ENCODE data around the gene DTD1.

Gene DTD1, protein sequence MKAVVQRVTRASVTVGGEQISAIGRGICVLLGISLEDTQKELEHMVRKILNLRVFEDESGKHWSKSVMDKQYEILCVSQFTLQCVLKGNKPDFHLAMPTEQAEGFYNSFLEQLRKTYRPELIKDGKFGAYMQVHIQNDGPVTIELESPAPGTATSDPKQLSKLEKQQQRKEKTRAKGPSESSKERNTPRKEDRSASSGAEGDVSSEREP

DNA sequence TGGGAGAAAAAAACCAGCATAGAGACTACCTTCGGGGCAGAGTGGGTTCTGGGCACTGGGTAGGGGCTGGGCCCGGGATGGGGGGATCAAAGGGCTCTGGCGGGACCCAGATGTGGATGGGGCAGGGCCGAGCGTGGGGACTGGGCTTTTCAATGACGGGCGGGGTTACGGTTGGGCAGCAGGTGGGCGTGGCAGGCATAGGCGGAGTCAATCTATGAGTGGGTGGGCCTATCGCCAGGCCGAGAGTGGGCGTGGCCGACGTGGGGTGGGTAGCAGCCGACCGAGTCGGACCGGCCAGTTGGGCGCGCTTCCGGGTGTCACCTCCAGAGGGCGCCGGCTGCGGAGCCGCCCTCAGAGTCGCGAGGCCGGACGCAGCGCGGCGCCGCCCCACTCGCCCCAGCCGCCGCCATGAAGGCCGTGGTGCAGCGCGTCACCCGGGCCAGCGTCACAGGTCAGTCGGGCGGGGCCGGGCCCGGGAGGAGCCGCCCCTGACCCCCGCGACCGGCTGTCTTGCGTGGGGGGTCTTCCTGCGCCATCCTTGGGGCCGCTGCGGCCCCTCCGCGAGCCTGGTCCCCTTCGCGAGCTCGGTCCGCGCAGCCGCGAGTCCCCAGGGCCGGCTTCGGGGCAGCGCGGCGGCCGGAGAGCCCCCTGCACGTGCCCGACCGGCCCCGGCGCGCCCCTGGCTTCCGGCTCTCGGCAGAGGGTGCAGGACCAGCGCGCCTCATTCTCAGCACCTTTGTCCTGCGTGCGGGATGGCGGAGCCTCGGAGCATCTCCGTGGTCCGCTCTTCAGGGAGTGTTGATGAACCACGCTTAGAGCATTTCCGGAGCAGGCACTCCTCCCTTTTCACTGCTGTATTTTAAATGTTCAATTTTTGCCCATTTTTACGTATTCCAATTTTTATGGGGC, at the start of gene DTD1:
Gene DTD1, plus strand, starts transcription at position 390 of the 909 bp plus-strand sequence. Its CDS starts 19 bp downstream, at position 409.
- peak; percentile 91 to 92 for DNase-seq (ENCODE audit: low read depth in 2 of 2)

DNA sequence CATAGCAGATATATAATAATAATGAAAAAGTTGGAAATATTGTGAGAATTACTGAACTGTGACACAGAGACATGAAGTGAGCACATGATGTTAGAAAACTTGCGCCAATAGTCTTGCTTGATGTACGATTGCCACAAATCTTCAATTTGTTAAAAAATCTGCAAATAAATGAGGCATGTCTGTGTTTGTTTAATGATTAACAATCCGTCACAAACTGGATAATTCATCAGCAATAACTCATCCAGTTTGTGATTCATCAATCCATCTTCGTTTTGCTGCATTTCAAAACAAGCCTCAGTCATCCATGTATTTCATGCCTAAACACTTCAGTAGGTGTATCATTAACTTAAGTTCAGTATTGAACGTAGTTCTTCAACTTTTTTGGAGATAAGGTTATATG, 46.1 kb upstream of the DTD1 start:
- no peak for DNase-seq (ENCODE audit: low read depth in 2 of 2)

DNA sequence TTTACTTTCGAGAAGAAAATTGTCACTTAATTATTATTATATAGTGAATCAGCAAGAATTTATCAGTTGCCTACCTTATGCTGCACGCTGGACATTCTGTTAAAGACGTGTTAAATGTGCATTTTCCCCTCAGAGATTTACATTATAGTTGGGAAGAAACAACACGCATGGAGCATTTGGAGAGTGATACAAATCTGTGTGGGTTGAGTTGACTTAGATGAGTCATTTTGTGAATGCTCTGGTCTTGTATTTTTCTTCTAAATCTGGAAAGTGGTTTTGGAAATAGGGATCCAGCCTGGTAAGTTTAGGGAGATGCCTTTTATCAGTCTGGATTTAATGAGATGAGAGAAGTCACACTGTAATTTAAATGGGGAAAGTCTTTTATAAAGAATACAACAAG, 44.6 kb upstream of the DTD1 start:
- no peak for DNase-seq (ENCODE audit: low read depth in 2 of 2)

DNA sequence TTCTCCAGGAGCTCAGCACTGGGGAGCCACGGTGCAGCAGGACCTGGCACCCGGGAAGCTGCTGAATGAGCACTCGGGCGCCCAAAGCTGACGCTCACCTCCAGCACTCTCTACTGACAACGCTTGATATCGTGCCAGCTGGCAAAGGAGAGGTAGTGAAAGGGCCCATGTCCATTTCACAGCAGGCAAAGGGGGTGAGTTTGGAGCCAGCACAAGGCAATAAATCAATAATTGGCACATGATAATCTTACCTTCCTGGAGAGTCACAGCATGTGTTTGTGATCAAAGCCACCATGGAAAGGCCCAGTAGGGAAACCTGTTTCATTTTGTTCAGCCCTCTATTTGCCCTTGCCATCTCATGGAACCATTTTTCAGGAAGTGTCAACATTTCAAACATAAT, 43.9 kb upstream of the DTD1 start:
- no peak for DNase-seq (ENCODE audit: low read depth in 2 of 2)

DNA sequence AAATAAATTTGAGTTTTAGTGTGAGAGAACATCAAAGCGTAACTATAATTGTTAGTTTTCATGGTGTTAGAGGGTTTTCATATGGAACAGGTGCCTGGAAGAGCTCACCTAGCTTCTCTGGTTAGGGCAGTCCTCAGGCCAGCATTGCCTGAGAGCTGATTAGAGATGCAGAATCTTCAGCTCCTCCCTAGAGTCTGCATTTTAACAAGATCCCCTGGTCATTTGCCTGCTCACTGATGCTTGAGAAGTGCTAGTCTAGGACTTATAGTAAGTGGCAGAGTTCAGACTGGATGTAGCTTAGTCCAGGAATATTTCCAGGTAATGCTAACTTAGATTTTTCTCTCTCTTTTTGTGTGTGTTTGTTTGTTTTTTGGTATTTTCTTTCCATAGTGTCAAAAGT, 42.3 kb upstream of the DTD1 start:
- DNase-seq (ENCODE audit: low read depth in 2 of 2), result no peak

DNA sequence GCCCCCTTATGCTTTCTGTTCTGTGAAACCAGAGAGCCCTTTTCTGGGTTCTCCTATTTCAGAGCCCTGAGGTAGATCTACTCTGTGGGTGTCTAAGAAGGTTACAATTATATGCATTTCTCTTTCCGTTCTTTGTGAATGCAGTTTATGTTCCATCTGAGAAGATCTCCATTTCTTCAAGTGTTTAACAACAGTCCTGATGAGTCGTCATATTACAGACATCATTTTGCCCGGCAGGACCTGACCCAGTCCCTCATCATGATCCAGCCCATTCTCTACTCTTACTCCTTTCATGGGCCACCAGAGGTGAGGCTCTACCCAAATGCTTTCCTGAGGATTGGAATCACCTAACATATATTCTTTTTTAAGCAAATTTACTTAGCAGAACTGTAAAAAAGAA, 39.4 kb upstream of the DTD1 start:
- DNase-seq (ENCODE audit: low read depth in 2 of 2), result no peak

DNA sequence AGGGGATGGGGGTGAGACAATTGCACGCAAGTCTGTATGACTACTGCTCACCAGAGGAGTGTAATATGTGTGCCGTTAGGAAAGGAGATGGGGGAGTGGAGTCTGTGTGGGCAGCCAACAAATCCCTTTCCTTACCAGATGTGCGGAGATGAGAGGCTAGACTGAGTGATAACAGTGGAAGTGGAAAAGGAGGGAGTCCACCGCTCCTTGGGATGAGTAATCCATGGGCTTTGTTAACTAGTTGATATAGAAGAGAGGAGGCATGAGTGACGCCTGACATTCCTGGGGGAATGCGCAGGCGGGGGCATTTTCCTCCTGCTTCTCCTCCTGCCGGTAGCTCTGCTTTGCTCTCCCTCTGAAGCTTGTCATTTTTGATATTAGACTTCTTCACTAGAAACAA, 34.1 kb upstream of the DTD1 start:
- no peak for DNase-seq (ENCODE audit: low read depth in 2 of 2)

DNA sequence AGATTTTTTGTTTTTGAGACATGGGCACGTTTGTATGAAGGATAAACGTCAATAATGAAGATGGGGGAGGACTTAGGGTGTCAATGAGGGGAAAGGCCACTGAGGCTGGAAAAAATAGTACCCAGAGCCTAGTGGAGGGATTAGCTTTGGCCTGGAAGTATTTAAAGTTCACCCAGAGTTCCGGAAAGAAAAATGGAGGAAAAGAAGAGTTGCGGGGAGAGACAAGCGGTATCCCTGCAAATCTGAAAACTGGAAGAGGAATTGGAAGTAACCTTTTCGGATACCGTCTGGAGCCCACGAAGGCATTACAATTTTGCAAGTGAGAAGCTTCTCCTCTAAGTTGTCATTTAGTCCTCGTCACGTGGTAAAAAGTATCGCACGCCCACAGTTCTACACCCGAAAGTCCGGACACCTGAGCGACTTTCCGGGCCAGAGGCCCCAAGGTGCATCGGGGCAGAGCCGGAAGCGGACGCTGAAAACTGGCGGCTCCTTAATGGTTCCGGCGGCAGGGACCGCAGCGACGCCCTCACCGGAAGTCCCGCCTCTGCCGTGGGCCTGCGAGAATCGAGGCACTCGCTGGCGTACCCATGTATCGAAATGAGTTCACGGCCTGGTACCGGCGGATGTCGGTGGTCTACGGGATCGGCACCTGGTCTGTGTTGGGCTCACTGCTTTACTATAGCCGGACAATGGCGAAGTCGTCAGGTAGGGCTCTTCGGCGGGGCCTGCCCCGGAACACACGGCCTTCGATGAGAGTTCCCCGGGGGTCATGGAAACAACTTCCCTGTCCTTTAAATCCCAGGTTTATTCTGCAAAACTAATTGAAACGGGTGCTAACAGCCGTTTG, 20.7 kb upstream of the DTD1 start, which contains the start of gene SMIM26:
Gene SMIM26, plus strand, starts transcription at position 541 of the 847 bp plus-strand sequence. Its CDS starts 47 bp downstream, at position 588.
- DNase-seq (ENCODE audit: low read depth in 2 of 2), result peak; percentile 89 to 93

DNA sequence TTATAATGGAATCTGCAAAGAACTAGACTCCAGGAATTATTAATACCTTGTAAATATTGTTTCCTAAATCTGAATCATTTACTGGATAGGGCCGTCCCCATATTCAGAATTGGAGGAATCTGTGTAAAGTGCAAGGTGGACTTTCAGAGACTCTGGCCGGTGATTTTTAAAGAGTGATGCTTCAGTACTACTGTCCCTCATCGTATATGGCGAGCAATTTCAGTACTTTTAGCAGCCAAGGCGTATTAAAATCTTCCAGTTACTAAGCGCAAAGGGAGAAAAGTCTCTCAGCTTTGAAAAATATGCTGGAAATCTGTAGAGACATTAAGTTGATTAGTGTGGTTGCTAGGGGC, 20.1 kb upstream of the DTD1 start:
- no peak for DNase-seq (ENCODE audit: low read depth in 2 of 2)

DNA sequence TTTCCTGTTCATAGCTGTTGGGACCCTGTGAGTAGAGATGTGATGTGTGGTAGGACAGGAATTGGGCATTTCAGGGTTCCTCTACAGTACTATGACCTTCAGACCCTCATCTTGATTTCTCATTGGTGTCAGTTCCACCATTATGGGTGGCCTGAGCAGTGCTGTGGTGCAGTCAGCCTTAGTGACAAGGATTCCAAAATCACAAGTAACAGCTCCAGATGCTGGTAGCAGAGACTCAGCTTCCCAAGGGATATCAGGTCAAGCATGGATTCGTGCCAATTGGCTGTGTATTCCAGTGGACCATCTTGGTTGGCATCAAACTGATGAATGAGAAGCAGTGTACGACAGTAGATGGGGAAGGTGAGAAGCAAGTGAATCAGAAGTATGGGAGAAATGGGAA, 16.8 kb upstream of the DTD1 start:
- no peak for DNase-seq (ENCODE audit: low read depth in 2 of 2)

DNA sequence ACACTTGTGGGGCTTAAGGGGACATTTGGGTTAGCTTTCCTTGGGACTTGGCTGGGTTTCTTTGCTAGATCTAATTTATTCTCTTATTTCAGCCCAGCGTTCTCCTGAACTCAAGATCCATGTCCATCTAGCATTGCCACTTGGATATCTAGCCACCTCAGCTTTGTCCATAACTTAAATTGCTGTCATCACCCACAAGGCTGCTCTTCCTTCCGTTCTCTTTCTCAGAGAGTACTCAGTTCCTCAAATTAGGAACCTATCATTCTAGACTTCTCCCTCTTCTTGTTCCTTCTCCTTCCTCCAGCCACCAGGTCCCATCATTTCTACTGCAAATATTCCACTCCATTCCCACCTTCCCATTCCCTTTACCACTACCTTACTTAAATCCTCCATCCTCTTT, 16.3 kb upstream of the DTD1 start:
- no peak for DNase-seq (ENCODE audit: low read depth in 2 of 2)

DNA sequence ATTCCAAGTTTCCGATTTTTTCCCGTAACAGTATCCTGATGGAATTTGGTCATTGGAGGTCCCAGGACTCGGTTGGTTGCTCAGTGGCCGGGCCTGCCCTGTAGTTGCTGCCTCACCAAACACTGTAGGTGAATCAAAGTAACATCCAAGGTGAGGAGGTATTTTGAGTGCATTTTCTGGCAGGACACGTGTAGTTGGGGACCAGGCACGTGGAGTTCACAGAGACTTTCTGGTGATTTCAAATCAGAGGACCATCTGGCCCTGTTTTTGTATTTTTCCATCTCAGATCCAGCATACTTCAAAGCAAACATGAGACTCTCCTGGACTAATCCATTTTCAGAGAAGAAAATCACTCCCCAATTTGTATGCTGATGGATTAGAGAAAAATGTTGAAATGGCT, 9.9 kb upstream of the DTD1 start:
- no peak for DNase-seq (ENCODE audit: low read depth in 2 of 2)

DNA sequence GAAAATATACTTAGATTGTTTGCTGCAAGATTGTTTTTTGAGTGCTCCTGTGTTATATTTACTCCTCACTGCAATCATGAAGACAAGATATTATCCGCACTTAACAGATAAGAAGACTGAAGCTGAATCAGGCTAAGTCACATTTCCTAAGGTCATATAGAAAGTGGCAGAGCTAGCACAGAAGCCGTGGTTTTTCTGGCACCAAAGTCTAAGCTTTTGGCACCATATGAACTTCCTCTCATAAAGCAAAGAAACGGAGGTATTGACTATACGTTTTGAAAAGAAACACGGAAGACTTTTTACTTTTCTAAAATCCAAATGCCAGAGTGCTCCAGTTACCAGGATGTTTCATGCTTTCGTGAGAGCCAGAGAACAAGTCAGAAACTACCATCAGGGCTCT, 9.3 kb upstream of the DTD1 start:
- DNase-seq (ENCODE audit: low read depth in 2 of 2), result no peak

DNA sequence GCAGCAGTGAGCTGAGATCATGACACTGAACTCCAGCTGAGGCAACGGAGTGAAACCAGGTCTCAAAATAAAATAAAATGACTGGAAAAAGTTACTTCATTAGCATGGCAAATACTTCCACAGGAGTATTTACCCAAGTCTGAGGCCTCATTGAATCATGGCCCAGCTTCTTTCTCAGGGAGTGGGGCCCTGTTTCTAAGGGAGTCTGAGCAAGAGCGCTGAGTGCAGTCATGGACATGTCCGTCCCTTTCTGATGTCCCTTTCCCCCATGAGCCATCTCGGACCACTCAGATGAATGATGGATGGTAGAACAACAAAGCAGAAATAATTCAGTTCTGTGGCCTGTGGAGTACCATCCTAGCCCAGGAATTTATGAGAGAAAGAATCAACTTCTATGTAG, 7.8 kb upstream of the DTD1 start:
- DNase-seq (ENCODE audit: low read depth in 2 of 2), result no peak

DNA sequence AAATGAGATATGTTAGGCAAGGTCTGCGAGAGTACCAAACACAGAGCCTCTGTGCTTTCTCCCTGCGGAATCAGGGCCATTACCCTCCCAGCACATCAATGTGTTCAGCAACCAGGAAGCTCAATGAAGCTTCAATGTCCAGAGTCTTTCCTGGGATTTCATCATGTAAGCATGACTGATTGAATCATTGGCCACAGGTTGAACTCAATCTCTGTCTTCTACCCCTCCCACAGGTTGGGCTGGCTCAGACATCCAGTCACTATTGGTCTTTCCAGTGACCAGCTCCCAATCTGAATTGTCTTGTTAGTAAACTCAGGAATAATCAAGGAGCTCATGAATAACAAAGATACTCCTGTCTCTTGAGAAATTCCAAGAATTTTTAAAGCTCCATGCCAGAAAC, 2.7 kb upstream of the DTD1 start:
- DNase-seq (ENCODE audit: low read depth in 2 of 2), result no peak

DNA sequence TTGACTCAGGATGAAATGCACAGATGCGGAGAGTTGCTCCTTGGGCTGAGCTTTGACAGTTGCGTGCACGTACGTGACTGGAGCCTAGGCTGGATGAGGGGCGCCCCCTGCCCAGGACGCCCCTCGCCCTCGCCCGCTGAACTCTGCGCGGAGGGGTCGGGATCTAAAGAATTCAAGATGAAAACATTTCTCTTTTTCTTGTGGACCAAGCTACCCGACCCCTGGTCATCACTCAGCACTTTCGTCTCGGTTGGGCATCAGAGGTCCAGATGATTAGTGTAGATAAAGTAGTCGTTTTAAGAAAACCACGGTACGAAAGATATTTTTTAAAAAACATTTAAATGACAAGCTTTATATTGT, 700 bp downstream of the DTD1 start:
- DNase-seq (ENCODE audit: low read depth in 2 of 2), result no peak

DNA sequence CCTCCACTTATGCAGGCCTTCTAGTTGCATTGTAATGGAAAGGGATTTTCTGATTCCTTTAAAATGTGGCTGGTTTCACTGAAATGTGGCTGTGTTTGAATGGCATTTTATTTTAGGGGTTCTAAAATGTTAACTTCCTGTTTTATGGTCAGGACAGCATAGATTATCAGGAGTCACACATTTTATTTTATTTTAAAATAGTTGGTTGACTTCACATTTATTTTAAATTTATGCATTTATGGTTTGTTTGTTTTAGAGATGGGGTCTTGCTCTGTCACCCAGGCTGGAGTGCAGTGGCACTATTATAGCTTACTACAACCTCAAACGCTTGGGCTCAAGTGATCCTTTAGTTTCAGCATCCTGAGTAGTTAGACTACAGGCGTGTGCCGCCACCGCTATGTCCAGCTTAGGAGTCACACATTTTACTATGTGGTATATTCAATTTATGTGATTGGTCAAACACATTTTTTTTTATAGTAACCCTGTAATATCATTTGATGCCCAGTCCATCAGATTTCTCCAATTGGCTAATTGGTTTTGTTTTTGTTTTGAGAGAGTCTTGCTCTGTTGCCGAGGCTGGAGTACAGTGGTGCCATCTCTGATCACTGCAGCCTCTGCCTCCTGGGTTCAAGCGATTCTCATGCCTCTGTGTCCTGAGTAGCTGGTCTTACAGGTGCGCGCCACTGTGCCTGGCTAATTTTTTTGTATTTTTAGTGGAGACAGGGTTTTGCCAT, 2.3 kb downstream of the DTD1 start:
- no peak for DNase-seq (ENCODE audit: low read depth in 2 of 2)

DNA sequence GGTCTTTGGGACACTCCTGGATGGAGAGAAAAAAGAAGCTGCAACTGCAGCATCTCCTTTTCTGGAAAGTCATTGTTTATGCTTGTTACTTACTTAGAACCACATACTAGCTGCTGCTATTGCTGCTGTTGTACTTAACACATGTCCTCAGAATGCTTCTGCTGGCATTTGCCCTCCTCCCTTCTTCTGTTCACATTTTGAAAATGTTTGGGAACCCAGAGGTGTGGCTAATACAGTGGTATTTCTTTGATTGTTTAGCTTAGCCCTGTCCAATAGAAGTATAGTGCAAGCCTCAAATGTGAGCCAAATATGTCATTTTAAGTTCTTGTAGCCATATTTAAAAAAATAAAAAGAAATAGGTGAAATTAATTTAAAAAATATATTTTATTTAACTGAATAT, 8.4 kb downstream of the DTD1 start:
- DNase-seq (ENCODE audit: low read depth in 2 of 2), result no peak

DNA sequence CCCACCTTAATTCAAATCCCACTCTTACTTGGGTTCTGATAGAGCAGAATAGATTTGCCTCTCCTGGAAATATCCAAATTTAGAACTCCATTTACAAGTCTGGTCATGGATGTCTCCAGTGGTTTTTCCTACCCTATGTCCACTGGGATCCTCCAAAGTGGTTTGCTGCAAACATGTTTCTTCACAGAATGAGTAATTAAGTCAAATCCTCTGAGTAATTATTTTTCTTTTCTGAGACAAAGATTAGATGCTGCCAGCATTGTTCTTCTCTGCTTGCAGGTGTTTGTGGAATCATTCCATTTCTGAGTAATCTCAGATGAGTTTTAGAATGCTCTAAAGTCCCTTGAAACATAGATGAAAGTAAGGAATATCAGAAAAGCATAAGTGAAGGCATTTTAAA, 21.9 kb downstream of the DTD1 start:
- DNase-seq (ENCODE audit: low read depth in 2 of 2), result no peak

DNA sequence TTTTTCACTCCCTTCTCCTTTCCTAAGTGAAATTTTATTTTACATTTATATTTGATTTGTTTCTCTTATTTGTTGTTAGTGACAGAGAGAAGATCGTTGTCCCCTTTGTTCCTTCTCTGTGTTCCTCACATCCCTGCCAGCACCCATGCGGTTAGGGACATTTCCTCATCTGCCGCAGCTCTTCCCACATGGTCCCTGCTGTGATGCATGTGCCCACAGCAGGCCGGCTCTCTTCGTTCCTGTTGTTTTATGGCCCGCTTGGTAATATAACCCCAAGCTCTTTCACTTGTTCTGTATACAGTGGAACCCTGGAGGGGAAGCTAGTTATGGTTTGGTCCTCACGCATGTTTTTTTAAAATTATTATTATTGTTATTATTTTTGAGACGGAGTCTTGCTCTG, 23.6 kb downstream of the DTD1 start:
- DNase-seq (ENCODE audit: low read depth in 2 of 2), result no peak

DNA sequence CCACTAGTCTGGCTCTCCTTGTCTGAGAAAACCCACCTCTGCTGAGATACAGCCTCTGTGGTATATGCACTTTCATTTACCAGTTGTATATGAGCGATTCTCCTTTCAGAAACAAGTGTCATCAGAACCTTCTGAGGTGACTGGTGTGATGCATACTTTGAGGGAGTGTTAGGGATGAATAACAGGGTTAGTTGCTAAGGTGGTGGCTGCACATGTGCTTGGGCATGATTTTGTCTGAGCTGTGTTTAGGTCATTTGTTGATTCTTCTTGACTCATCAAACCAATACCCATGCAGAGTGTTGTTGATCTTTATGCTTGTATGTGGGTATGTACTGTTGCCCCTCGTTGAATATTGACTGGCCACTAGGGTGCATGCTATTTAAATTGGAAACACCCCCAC, 25.7 kb downstream of the DTD1 start:
- DNase-seq (ENCODE audit: low read depth in 2 of 2), result no peak

DNA sequence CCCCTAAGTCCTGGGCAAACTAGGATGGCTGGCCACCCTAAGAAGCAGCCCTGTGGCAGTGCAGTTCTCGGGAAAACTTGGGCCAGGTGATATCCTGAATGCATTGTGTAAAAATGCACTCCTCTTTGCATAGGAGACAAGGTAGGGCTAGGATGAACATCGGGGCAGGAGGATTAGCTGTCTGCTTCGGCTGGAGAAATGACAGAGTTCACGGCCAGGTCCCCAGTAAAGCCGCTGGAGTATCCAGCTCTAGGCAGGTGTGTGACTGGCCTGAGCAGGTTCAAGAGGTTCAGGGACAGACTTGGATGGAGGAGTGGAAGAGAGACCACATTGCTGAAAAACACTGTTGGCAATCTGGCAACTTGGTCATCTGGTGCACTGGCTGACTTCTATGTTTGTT, 26.4 kb downstream of the DTD1 start:
- no peak for DNase-seq (ENCODE audit: low read depth in 2 of 2)

Data from stimulated activated CD8-positive, alpha-beta memory T cell treated with anti-CD3 and anti-CD28 coated beads, Interleukin-2, amount 100 ng/mL, for 48 hours (primary cell).